ENCODE data around the gene EFHC1.

Gene EFHC1

DNA sequence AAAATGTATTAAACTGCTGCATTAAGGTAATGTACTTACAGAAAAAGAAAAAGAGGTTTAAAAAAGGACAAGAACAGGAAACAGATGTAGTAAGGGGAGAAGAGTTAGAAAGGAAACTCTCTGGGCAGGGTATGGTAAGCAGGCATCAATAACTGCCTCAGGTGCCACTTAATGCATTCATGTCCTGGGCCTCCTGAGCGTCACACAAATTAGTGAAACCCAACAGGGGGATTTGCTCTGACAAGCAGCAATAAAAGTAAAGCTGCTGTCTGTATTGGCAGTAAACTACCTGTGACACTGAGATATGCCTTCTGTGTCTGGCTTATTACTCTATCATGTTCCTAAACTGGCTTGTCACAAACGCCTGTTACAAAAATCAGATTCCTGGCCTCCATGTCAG is 1.5 kb upstream of the EFHC1 start:
- no peak overlapping the region for H3K23ac ChIP-seq (ENCODE audit: low read length)
- no peak overlapping the region for H2BK5ac ChIP-seq (ENCODE audit: low read length)
- no peak overlapping the region for H3K18ac ChIP-seq (ENCODE audit: low read length)
- no peak overlapping the region for H3K4me2 ChIP-seq (ENCODE audit: low read length)
- H3K4me3 ChIP-seq (ENCODE audit: low read length): no peak overlapping the region
- peaks cover 2% of the 10 kb centered on the region for H3K4me1 ChIP-seq (ENCODE audit: control insufficient read depth, low read depth, low read length)
- H4K5ac ChIP-seq (ENCODE audit: low read length): no peak overlapping the region
- H3K27me3 ChIP-seq (ENCODE audit: insufficient read depth, low read length, poor library complexity): no peaks in the 10 kb centered on the region
- H3K27ac ChIP-seq (ENCODE audit: low read depth, low read length): no peak overlapping the region
- H2AK5ac ChIP-seq (ENCODE audit: low read length): no peak overlapping the region
- H3K79me1 ChIP-seq (ENCODE audit: low read length): no peaks in the 10 kb centered on the region
- no peak overlapping the region for H4K8ac ChIP-seq (ENCODE audit: low read depth, low read length)
- no peak overlapping the region for H3K56ac ChIP-seq (ENCODE audit: low read length)
- no peak for DNase-seq
- no peak overlapping the region for H2BK120ac ChIP-seq (ENCODE audit: low read depth, low read length)
- no peak overlapping the region for H3K9ac ChIP-seq (ENCODE audit: low read length)
- no CpG with 5 or more reads among the region's 2 CpGs for WGBS (ENCODE audit: extremely low coverage, insufficient coverage, low lambda C conversion rate)
- no peaks in the 10 kb centered on the region for H3K79me2 ChIP-seq (ENCODE audit: control insufficient read depth, insufficient read depth, low read length)
- H3K36me3 ChIP-seq (ENCODE audit: control insufficient read depth, insufficient read depth, low read length): no peaks in the 10 kb centered on the region
- H2BK15ac ChIP-seq (replicated peaks; ENCODE audit: low read depth): no peak overlapping the region
- H3K4ac ChIP-seq (ENCODE audit: low read depth, low read length): peak overlapping the region; percentile 90

DNA sequence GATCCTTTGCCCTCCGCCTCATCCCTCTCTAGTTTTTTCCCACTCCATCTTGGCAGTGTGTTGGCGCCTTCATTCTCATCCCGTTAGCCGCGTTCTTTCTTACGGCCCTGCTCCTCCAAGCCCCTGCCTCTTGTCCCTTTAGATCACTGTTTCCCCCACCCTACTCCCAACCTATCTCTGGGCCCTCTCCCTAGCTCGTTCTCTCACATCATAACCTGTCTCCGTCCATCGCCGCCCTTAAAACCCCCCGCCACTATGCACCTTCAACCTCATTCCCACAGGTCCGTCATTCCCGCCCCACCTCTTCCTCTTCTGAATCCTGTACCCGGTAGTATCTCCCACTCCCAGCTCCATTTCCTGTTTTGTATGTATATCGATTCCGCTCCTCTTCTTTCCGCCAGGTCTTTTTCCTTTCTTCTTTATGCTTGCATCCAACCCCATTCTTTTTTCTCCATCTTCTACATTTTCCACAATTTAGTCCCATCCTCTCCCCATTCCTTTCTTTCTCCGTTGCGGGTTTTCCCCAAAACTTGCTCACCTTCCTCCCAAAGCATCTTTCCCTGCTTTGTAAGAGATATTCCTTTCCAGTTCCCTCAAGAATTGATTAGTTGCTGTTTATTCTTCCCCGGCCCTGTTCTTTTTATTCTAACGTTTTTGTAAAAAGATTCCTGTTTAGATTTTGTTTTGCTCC is 671 bp downstream of the EFHC1 start:
- peaks cover 2% of the 10 kb centered on the region for H3K4me1 ChIP-seq (ENCODE audit: control insufficient read depth, low read depth, low read length)
- no peak overlapping the region for H2BK15ac ChIP-seq (replicated peaks; ENCODE audit: low read depth)
- peak overlapping the region; percentile 65 for H3K9ac ChIP-seq (ENCODE audit: low read length)
- no peak overlapping the region for H2BK5ac ChIP-seq (ENCODE audit: low read length)
- H3K36me3 ChIP-seq (ENCODE audit: control insufficient read depth, insufficient read depth, low read length): no peaks in the 10 kb centered on the region
- H3K56ac ChIP-seq (ENCODE audit: low read length): peak overlapping the region; percentile 83
- no peaks in the 10 kb centered on the region for H3K79me2 ChIP-seq (ENCODE audit: control insufficient read depth, insufficient read depth, low read length)
- H3K4me3 ChIP-seq (ENCODE audit: low read length): peak overlapping the region; percentile 80
- 100% methylated on average over 1 of the region's 21 CpGs for WGBS (ENCODE audit: extremely low coverage, insufficient coverage, low lambda C conversion rate)
- peak; percentile 79 for DNase-seq
- no peak overlapping the region for H2AK5ac ChIP-seq (ENCODE audit: low read length)
- no peak overlapping the region for H4K8ac ChIP-seq (ENCODE audit: low read depth, low read length)
- no peak overlapping the region for H3K27ac ChIP-seq (ENCODE audit: low read depth, low read length)
- no peak overlapping the region for H3K23ac ChIP-seq (ENCODE audit: low read length)
- H3K18ac ChIP-seq (ENCODE audit: low read length): no peak overlapping the region
- no peaks in the 10 kb centered on the region for H3K79me1 ChIP-seq (ENCODE audit: low read length)
- H3K4me2 ChIP-seq (ENCODE audit: low read length): peak overlapping the region; percentile 84
- no peak overlapping the region for H4K5ac ChIP-seq (ENCODE audit: low read length)
- no peak overlapping the region for H2BK120ac ChIP-seq (ENCODE audit: low read depth, low read length)
- no peak overlapping the region for H3K4ac ChIP-seq (ENCODE audit: low read depth, low read length)
- no peaks in the 10 kb centered on the region for H3K27me3 ChIP-seq (ENCODE audit: insufficient read depth, low read length, poor library complexity)

DNA sequence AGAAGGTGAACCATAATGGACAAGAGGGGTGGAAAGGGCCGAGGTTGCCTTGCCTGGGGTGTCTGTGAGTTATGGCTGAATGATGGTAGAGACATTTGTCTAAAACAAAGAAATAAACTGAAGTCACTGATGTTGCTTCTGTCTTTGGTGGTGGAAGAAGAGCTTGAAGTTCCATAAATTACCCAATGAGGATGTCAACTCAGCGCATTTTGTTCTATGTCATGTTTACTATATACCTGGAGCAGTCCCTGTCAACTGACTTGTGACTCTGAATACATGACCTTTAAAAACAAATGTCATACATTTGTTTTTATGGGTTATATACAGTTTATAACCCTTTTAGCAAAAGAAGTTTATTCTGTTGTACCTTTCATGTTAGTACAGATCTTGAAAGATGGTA is 2.0 kb downstream of the EFHC1 start:
- H2AK5ac ChIP-seq (ENCODE audit: low read length): no peak overlapping the region
- no peak overlapping the region for H4K5ac ChIP-seq (ENCODE audit: low read length)
- H3K36me3 ChIP-seq (ENCODE audit: control insufficient read depth, insufficient read depth, low read length): no peaks in the 10 kb centered on the region
- H3K18ac ChIP-seq (ENCODE audit: low read length): no peak overlapping the region
- no peaks in the 10 kb centered on the region for H3K79me2 ChIP-seq (ENCODE audit: control insufficient read depth, insufficient read depth, low read length)
- no peak overlapping the region for H2BK5ac ChIP-seq (ENCODE audit: low read length)
- H3K4ac ChIP-seq (ENCODE audit: low read depth, low read length): no peak overlapping the region
- H3K56ac ChIP-seq (ENCODE audit: low read length): no peak overlapping the region
- H2BK15ac ChIP-seq (replicated peaks; ENCODE audit: low read depth): no peak overlapping the region
- H3K4me2 ChIP-seq (ENCODE audit: low read length): no peak overlapping the region
- no peak overlapping the region for H3K27ac ChIP-seq (ENCODE audit: low read depth, low read length)
- no peaks in the 10 kb centered on the region for H3K27me3 ChIP-seq (ENCODE audit: insufficient read depth, low read length, poor library complexity)
- H3K4me1 ChIP-seq (ENCODE audit: control insufficient read depth, low read depth, low read length): peaks cover 2% of the 10 kb centered on the region
- no peak overlapping the region for H3K23ac ChIP-seq (ENCODE audit: low read length)
- H3K4me3 ChIP-seq (ENCODE audit: low read length): no peak overlapping the region
- DNase-seq: no peak
- no peak overlapping the region for H3K9ac ChIP-seq (ENCODE audit: low read length)
- H4K8ac ChIP-seq (ENCODE audit: low read depth, low read length): no peak overlapping the region
- no CpG with 5 or more reads among the region's 2 CpGs for WGBS (ENCODE audit: extremely low coverage, insufficient coverage, low lambda C conversion rate)
- no peaks in the 10 kb centered on the region for H3K79me1 ChIP-seq (ENCODE audit: low read length)
- no peak overlapping the region for H2BK120ac ChIP-seq (ENCODE audit: low read depth, low read length)

DNA sequence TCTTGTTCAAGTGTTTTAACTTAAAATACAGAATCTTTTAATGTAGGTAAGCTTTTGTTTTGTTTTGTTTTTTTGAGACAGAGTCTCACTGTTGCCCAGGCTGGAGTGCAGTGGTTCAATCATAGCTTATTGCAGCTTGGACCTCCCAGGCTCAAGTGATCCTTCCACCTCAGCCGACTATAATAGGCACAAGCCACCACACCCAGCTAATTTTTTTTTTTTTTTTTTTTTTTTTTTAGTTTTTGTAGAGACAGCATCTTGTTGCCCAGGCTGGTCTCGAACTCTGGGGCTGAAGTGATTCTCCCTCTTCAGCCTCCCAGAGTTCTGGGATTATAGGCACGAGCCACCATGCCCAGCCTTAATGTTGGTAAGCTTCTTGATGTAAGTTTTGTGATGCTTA is 3.3 kb downstream of the EFHC1 start:
- Histone ChIP-seq H4K8ac (ENCODE audit: low read depth, low read length) (no peak overlapping the region), H3K4me3 (ENCODE audit: low read length) (no peak overlapping the region), H2BK120ac (ENCODE audit: low read depth, low read length) (no peak overlapping the region), H3K56ac (ENCODE audit: low read length) (no peak overlapping the region), H3K79me1 (ENCODE audit: low read length) (no peaks in the 10 kb centered on the region), H3K4me1 (ENCODE audit: control insufficient read depth, low read depth, low read length) (peaks cover 2% of the 10 kb centered on the region), H2AK5ac (ENCODE audit: low read length) (no peak overlapping the region), H3K4me2 (ENCODE audit: low read length) (no peak overlapping the region), H3K18ac (ENCODE audit: low read length) (no peak overlapping the region), H3K79me2 (ENCODE audit: control insufficient read depth, insufficient read depth, low read length) (no peaks in the 10 kb centered on the region), H3K23ac (ENCODE audit: low read length) (no peak overlapping the region), H2BK5ac (ENCODE audit: low read length) (no peak overlapping the region), H4K5ac (ENCODE audit: low read length) (no peak overlapping the region), H3K4ac (ENCODE audit: low read depth, low read length) (no peak overlapping the region), H3K27ac (ENCODE audit: low read depth, low read length) (no peak overlapping the region), H3K27me3 (ENCODE audit: insufficient read depth, low read length, poor library complexity) (no peaks in the 10 kb centered on the region), H3K36me3 (ENCODE audit: control insufficient read depth, insufficient read depth, low read length) (no peaks in the 10 kb centered on the region), H3K9ac (ENCODE audit: low read length) (no peak overlapping the region), H2BK15ac (replicated peaks; ENCODE audit: low read depth) (no peak overlapping the region)
- DNase-seq: no peak
- no CpG with 5 or more reads among the region's 3 CpGs for WGBS (ENCODE audit: extremely low coverage, insufficient coverage, low lambda C conversion rate)

DNA sequence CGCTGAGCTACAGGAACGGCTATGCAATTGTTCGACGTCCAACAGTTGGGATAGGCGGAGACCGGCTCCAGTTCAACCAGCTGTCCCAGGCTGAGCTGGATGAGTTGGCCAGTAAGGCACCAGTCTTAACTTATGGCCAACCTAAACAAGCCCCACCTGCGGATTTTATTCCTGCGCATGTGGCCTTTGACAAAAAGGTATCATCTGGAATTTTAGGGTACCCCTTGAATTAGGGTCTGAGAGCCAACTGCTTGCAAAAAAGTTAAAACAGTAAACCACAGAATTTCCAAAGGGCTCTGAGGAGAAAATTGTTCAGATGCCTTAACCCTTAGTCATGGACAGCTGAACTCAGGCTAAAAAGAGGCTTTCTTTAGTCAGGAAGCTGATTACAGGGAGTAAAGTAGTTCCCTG is 3.8 kb downstream of the EFHC1 start:
- Histone ChIP-seq H4K8ac (ENCODE audit: low read depth, low read length) (no peak overlapping the region), H3K4me2 (ENCODE audit: low read length) (no peak overlapping the region), H3K56ac (ENCODE audit: low read length) (no peak overlapping the region), H2BK120ac (ENCODE audit: low read depth, low read length) (no peak overlapping the region), H3K4me1 (ENCODE audit: control insufficient read depth, low read depth, low read length) (peaks cover 2% of the 10 kb centered on the region), H3K18ac (ENCODE audit: low read length) (peak overlapping the region; percentile 60), H3K79me1 (ENCODE audit: low read length) (no peaks in the 10 kb centered on the region), H3K9ac (ENCODE audit: low read length) (no peak overlapping the region), H3K4ac (ENCODE audit: low read depth, low read length) (peak overlapping the region; percentile 55), H3K23ac (ENCODE audit: low read length) (no peak overlapping the region), H2BK5ac (ENCODE audit: low read length) (no peak overlapping the region), H2AK5ac (ENCODE audit: low read length) (no peak overlapping the region), H3K4me3 (ENCODE audit: low read length) (no peak overlapping the region), H4K5ac (ENCODE audit: low read length) (no peak overlapping the region), H3K79me2 (ENCODE audit: control insufficient read depth, insufficient read depth, low read length) (no peaks in the 10 kb centered on the region), H3K27me3 (ENCODE audit: insufficient read depth, low read length, poor library complexity) (no peaks in the 10 kb centered on the region), H3K27ac (ENCODE audit: low read depth, low read length) (no peak overlapping the region), H3K36me3 (ENCODE audit: control insufficient read depth, insufficient read depth, low read length) (no peaks in the 10 kb centered on the region), H2BK15ac (replicated peaks; ENCODE audit: low read depth) (peak overlapping the region; percentile 85)
- DNase-seq: peak; percentile 90
- no CpG with 5 or more reads among the region's 8 CpGs for WGBS (ENCODE audit: extremely low coverage, insufficient coverage, low lambda C conversion rate)

DNA sequence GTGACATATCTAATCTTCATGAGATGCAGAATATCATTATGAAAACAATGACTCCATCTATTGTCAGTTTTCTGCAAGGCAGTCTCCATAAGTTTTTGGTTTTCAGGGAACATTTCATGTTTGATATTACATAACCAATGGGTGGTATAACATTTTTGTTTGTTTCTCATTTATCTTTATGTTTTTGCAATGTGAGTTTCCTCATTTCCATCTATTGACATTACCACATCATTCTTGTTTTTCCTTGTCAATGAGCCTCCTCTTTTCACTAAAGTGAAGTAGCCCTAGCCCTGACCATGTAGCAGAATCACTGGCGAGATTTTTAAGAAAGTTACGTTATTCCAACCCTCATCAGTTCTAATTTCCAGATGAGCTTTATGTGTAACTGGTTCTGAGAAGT is 4.4 kb downstream of the EFHC1 start:
- Histone ChIP-seq H3K23ac (ENCODE audit: low read length) (no peak overlapping the region), H3K36me3 (ENCODE audit: control insufficient read depth, insufficient read depth, low read length) (no peaks in the 10 kb centered on the region), H3K56ac (ENCODE audit: low read length) (no peak overlapping the region), H2BK5ac (ENCODE audit: low read length) (no peak overlapping the region), H2BK15ac (replicated peaks; ENCODE audit: low read depth) (no peak overlapping the region), H3K9ac (ENCODE audit: low read length) (no peak overlapping the region), H2BK120ac (ENCODE audit: low read depth, low read length) (no peak overlapping the region), H3K79me1 (ENCODE audit: low read length) (no peaks in the 10 kb centered on the region), H4K5ac (ENCODE audit: low read length) (no peak overlapping the region), H3K4me1 (ENCODE audit: control insufficient read depth, low read depth, low read length) (peaks cover 2% of the 10 kb centered on the region), H3K27me3 (ENCODE audit: insufficient read depth, low read length, poor library complexity) (no peaks in the 10 kb centered on the region), H4K8ac (ENCODE audit: low read depth, low read length) (no peak overlapping the region), H3K4me2 (ENCODE audit: low read length) (no peak overlapping the region), H3K18ac (ENCODE audit: low read length) (no peak overlapping the region), H3K4ac (ENCODE audit: low read depth, low read length) (no peak overlapping the region), H3K27ac (ENCODE audit: low read depth, low read length) (no peak overlapping the region), H2AK5ac (ENCODE audit: low read length) (no peak overlapping the region), H3K79me2 (ENCODE audit: control insufficient read depth, insufficient read depth, low read length) (no peaks in the 10 kb centered on the region), H3K4me3 (ENCODE audit: low read length) (no peak overlapping the region)
- WGBS (ENCODE audit: extremely low coverage, insufficient coverage, low lambda C conversion rate): no CpG with 5 or more reads among the region's 2 CpGs
- DNase-seq: no peak

Measured in mesendoderm (in vitro differentiated cells).